ENCODE measurements around the gene IL1RAP.

Gene IL1RAP

DNA sequence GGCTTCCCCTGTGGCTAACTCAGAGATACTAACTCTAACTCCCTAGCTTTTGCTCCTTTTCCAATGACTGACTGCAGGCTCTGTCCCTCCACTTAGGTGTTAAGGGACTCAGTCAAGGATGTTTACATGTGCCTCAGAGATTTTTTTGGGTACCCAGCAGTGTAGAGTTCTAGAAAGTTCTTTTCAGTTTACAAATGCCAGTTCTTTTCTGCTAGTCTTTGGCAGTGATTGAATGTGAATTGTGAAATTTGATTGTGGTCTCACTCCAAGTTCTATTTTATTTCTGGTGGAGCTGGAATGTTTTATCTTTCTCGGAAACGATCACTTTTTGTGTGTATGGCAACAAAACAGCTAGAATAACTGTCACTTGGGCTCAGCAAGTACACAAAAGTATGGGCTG is 60.6 kb downstream of the IL1RAP start:
- TF ChIP-seq, protein P1, sequence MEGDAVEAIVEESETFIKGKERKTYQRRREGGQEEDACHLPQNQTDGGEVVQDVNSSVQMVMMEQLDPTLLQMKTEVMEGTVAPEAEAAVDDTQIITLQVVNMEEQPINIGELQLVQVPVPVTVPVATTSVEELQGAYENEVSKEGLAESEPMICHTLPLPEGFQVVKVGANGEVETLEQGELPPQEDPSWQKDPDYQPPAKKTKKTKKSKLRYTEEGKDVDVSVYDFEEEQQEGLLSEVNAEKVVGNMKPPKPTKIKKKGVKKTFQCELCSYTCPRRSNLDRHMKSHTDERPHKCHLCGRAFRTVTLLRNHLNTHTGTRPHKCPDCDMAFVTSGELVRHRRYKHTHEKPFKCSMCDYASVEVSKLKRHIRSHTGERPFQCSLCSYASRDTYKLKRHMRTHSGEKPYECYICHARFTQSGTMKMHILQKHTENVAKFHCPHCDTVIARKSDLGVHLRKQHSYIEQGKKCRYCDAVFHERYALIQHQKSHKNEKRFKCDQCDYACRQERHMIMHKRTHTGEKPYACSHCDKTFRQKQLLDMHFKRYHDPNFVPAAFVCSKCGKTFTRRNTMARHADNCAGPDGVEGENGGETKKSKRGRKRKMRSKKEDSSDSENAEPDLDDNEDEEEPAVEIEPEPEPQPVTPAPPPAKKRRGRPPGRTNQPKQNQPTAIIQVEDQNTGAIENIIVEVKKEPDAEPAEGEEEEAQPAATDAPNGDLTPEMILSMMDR (IDR thresholded peaks at IDR 0.05) = no peak

DNA sequence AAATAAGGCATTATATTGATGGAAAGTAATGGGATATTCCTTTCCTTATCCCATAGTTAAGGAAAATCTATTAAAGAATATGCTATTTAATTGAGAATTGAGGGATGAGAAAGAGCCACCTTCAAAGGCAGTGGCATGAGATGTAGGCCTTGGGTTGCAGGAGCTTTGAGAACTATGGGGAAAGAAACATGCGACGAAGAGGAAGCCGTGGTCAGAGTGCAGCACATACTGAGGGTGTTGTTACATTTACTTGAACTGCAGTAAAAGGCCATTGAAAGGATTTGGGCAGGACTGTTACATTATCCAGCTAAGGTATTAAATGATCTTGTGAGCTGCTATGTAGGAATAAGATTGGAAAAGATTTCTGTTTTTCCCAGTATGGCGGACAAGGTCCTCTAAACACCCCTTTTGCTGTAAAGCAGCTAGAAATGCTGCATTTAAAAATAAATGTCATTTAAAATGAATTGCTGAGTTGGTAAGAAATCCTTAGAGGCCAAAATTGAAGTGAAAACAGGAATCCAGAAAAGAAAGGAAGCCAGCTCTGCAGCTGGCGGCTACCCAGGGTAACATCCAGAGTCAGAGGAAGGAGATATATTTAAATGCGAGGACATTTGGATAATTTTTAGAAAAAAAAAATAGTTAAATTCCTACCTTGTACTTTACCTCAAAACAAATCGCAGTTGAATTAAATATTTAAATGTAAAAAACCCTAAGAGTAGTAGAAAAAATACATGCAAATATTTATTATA is 61.7 kb downstream of the IL1RAP start:
- TF ChIP-seq, protein P1 (IDR thresholded peaks at IDR 0.05) = no peak

DNA sequence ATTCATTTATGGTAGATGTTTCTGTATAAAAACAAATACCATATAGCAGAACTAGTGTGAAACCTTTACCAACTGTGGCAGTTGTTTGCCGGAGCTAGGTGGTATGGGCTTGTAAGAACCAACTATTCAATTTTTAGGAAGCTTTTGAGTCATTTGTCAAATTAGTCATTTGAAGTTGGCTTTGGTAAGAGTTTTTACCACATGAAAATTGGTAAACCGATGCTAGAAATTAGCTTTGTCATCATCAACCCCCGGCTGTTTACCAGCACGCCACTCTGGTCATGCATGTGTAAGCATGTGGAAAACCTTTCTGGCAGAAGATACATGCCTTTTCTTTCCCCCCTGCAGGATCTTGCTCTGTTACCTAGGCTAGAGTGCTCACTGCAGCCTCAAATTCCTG is 63.3 kb downstream of the IL1RAP start:
- TF ChIP-seq, protein P1 (IDR thresholded peaks at IDR 0.05) = no peak

DNA sequence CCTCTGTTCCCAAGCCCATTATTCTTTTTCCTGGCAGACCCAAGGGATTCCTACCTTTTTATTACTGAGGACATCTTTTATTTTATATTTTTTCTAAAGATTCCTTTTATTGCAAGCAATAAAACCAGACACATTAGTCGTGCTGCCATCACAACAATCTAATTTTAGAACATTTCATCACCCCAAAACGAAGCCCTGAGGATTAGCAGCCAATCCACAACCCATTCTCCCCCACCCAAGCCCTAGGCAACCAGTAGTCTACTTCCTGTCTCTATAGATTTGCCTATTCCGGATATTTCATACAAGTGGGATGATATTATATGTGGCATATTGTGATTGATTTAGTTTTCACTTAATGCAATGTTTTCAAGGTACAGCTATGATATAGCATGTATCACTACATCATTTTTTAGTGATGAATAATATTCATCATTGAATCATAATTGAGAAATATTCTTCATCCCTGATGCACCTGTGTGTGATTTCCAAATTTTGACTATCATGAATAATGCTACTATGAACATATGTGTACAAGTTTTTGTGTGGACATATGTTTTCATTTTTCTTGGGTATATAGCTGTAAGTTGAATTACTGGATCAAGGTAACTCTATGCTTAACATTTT is 65.7 kb downstream of the IL1RAP start:
- TF ChIP-seq, protein P1 (IDR thresholded peaks at IDR 0.05) = no peak

DNA sequence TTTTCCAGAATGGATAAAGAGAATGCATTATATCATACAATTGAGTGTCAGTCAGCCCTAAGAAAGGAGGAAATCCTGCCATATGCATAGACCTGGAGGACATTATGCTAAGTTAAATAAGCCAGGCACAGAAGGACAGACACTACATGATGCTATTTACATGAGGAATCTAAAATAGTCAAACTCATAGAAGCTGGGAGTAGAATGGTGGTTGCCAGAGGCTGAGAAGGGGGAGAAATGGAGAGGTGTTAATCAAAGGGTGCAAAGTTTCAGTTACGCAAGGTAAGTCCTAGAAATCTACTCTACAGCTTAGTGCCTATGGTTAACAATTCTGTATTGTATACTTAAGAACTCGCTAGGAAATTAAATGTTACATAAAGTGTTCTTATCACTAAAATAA is 66.5 kb downstream of the IL1RAP start:
- TF ChIP-seq, protein P1 (IDR thresholded peaks at IDR 0.05) = no peak

DNA sequence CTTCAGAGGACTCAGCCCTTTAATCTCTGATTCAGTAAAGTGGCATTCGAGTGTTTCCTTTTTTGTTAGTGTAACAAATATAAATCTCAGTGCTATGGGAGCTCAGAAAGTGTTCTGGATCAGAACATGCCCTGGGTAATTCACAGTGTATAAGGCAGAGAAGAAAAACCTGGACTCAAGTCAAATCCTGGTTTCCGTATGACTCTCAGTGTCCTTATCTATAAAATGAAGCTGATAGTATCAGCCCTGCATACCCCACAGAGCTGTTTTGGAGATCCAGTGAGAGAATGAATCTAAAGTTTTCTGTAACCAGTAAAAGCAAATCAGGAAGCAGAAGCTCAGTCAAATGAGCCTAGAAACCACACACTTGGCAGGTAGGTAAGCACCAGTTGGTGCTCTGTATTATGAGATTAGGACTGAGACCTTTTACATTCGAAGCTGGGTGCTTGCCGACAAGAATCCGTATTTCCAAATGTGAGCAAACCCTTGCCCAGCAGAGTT is 67.2 kb downstream of the IL1RAP start:
- TF ChIP-seq, protein P1 (IDR thresholded peaks at IDR 0.05) = no peak

DNA sequence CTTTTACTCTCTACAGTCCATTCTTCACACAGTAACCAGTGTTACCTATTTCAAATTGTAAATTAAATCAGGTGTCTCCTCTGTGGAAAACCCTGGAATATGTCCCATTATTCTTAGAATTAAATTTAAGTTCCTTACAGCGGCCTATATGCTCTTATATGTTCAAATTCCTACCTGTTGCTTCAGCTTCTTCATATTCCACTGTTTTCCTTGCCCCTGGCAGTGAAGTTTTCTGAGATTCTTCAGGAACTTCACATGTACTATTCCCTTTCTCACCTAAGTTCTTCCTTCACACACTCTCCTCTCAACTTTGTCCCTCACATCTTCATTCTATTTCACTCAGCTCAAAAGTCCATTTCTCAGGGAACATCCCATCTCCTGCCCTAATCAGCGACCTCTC is 68.8 kb downstream of the IL1RAP start:
- TF ChIP-seq, protein P1 (IDR thresholded peaks at IDR 0.05) = no peak
